Measurements from ENCODE around the gene OR2A5. TPM values are rescaled to one million over a fixed set of nuclear protein-coding genes. Genes with fewer than 3 reads are reported as not detected.
"Not testable (repeated sequence)": the region's sequence is repeated elsewhere in the genome, so short reads cannot be mapped to it uniquely, and the experiment has no call there.

Gene OR2A5
- total RNA-seq, 1 donor from 2014 or later = not detected

- FAIRE-seq (no peak), DNase-seq (ENCODE audit: low read depth) (no peak)
- Histone ChIP-seq H3K4me3 (ENCODE audit: low read depth, low read length) (no peak overlapping the region), H3K36me3 (ENCODE audit: control insufficient read depth, insufficient read depth, low read length) (no peaks in the 10 kb centered on the region), H3K27me3 (ENCODE audit: control insufficient read depth, insufficient read depth, low read length) (no peaks in the 10 kb centered on the region)
- no peak for TF ChIP-seq CTCF (IDR thresholded peaks at IDR 0.05; ENCODE audit: insufficient read depth, low read length, severe bottlenecking)
These were observed 39.4 kb upstream of the OR2A5 start for GRCh38 chr7:144009361-144009760.

GRCh38 chr7:144010061-144010460 lies 38.7 kb upstream of the OR2A5 start:
- not testable (repeated sequence) for H3K36me3 ChIP-seq (ENCODE audit: control insufficient read depth, insufficient read depth, low read length); H3K4me3 ChIP-seq (ENCODE audit: low read depth, low read length); FAIRE-seq; DNase-seq (ENCODE audit: low read depth); H3K27me3 ChIP-seq (ENCODE audit: control insufficient read depth, insufficient read depth, low read length)

GRCh38 chr7:144010821-144011220 lies 37.9 kb upstream of the OR2A5 start:
- FAIRE-seq; H3K36me3 ChIP-seq (ENCODE audit: control insufficient read depth, insufficient read depth, low read length); H3K27me3 ChIP-seq (ENCODE audit: control insufficient read depth, insufficient read depth, low read length); DNase-seq (ENCODE audit: low read depth); H3K4me3 ChIP-seq (ENCODE audit: low read depth, low read length): not testable (repeated sequence)

GRCh38 chr7:144011458-144012230 lies 37.1 kb upstream of the OR2A5 start:
- FAIRE-seq (no peak), DNase-seq (ENCODE audit: low read depth) (no peak)
- H3K4me3 ChIP-seq (ENCODE audit: low read depth, low read length) = no peak overlapping the region
- TF ChIP-seq CTCF (IDR thresholded peaks at IDR 0.05; ENCODE audit: insufficient read depth, low read length, severe bottlenecking) = no peak
- H3K36me3 ChIP-seq (ENCODE audit: control insufficient read depth, insufficient read depth, low read length) = no peaks in the 10 kb centered on the region
- no peaks in the 10 kb centered on the region for H3K27me3 ChIP-seq (ENCODE audit: control insufficient read depth, insufficient read depth, low read length)

GRCh38 chr7:144018065-144018464 lies 30.7 kb upstream of the OR2A5 start:
- no peak overlapping the region for H3K4me3 ChIP-seq (ENCODE audit: low read depth, low read length)
- TF ChIP-seq CTCF (IDR thresholded peaks at IDR 0.05; ENCODE audit: insufficient read depth, low read length, severe bottlenecking) = no peak
- no peak for DNase-seq (ENCODE audit: low read depth)
- H3K36me3 ChIP-seq (ENCODE audit: control insufficient read depth, insufficient read depth, low read length) = no peaks in the 10 kb centered on the region
- H3K27me3 ChIP-seq (ENCODE audit: control insufficient read depth, insufficient read depth, low read length) = no peaks in the 10 kb centered on the region
- FAIRE-seq = no peak

- Histone ChIP-seq H3K27me3 (ENCODE audit: control insufficient read depth, insufficient read depth, low read length) (no peaks in the 10 kb centered on the region), H3K4me3 (ENCODE audit: low read depth, low read length) (no peak overlapping the region), H3K36me3 (ENCODE audit: control insufficient read depth, insufficient read depth, low read length) (no peaks in the 10 kb centered on the region)
- TF ChIP-seq CTCF (IDR thresholded peaks at IDR 0.05; ENCODE audit: insufficient read depth, low read length, severe bottlenecking) = no peak
- FAIRE-seq (no peak), DNase-seq (ENCODE audit: low read depth) (peak; percentile 59)
These were observed 29.3 kb upstream of the OR2A5 start for GRCh38 chr7:144019457-144019856.

GRCh38 chr7:144020340-144020739 lies 28.4 kb upstream of the OR2A5 start:
- no peak for DNase-seq (ENCODE audit: low read depth)
- FAIRE-seq = no peak

More at GRCh38 chr7:144020340-144020739, 28.4 kb upstream of the OR2A5 start:
- no peaks in the 10 kb centered on the region for H3K27me3 ChIP-seq (ENCODE audit: control insufficient read depth, insufficient read depth, low read length)
- TF ChIP-seq CTCF (IDR thresholded peaks at IDR 0.05; ENCODE audit: insufficient read depth, low read length, severe bottlenecking) = no peak
- H3K4me3 ChIP-seq (ENCODE audit: low read depth, low read length) = no peak overlapping the region
- H3K36me3 ChIP-seq (ENCODE audit: control insufficient read depth, insufficient read depth, low read length) = no peaks in the 10 kb centered on the region

All from bronchial epithelial cell (primary cell).